Amniotic stem cell (primary cell): ENCODE results near the gene MRO.
"Not testable (repeated sequence)": the region's sequence is repeated elsewhere in the genome, so short reads cannot be mapped to it uniquely, and the experiment has no call there.

Source experiments
- DNase-seq: peaks from one replicate; lab custom pipeline; 2025; lab: John Stamatoyannopoulos, UW

The MRO gene

DNA sequence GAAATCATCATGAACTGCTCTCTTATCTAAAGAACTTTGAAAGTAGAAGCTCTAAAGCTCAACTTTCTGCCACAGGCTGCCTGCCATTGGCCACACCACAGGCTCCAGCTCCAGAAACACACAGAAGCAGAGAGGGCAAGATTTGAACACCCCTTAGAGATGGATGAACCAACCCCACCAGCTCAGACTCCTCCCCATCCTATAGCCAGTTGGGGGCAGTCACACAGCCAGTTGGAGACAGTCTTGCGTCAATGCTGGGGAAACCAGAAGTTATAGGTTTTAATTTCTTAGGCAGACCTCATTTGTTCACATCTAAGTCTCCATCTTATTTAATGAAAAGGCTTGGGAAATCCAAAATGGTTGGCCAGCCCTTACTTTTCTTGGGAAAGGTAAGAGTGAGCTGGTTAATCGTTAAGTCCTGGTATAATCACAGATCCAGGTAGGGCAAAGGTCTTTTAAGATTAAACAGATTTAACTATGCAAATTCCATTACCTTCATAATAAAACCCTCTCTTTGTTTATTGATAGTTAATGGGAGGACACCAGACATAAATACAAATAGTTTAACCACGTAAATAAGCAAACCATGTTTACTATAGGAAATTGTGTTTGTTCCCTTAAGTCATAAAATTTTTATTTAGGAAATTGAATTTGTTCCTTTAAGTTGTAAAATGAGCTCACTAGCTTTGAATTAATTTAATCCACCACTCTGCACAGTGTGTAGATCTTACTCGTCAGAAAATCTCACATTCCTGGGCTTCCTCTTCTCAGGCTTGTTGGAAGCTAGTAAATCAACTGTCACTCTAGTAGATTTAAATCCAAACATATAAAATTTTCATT is 28.0 kb downstream of the MRO start:
- no peak for DNase-seq

DNA sequence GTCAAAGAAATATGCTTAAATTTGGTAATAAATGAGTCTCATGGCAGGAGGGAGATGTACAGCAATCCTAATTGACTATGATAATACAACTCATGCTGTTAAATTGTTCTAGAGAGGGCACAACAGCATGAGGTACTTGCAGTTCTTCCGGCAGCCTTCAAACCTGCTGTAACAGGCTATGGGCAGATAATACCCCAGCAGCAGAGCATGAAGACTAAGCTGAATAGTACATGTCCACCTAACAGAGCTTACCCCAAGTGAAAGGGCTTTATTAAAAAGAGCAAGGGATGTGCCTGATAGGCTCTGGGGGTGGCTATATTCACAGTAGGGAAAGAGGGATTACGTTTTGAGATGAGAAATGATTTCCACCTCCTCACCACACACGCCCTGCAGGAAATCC is 28.9 kb downstream of the MRO start:
- DNase-seq: no peak

DNA sequence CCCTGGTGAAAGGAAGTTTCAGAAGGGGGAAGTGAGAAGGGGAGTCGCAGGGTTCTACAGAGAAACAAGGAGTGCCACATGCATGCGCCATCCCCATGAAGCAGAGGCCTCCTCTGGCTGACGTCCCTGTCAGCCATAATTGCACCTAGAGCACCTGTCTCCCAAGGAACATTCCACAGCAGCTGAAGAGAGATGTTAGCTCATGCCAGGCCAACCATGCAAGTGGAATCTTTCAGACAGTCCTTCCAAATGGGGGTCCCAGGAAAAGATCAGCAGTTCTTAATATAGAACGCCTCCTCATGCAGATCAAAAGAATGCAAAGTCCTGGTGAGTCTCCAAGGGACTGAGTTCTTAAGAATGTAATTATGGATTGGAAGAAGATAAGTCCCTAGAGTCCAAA is 29.6 kb downstream of the MRO start:
- no peak for DNase-seq

DNA sequence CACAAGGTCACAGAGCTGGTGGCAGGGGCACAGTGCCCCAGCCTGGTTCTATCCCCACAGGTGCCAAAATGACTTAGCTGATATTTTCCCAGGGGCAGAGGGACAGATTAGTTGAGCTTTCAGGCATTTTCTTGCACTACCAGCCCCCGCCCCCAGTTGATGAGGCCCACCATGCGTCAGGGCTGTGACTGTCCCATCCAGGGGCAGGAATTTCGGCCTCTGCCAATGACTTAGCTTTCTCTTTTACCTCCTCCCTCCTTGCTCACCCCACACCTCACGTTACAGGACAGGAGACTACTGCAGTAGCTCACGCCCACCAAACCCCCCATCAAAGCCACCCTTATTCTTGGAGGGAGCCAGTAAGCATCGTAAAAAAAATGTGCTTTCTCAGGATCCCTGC is 31.5 kb downstream of the MRO start:
- DNase-seq: no peak

DNA sequence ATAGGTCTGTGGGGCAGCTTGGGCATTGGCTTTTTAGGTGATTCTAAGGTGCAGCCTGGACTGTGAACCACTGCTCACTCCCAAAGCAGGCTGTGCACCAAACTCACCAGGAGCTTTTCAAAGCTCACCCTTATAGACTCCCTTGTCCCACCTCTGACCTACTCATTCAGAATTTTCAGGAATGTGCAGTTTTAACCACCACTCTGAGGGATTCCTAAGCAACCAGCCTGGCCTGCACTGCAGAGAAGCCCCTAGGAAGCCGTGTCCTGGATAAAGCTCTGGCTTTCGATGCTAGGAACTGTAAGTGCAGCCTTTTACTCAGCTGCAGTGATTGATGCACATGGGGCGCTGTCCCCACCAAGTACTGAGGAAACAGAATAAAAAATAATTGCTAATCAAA is 33.0 kb downstream of the MRO start:
- no peak for DNase-seq

DNA sequence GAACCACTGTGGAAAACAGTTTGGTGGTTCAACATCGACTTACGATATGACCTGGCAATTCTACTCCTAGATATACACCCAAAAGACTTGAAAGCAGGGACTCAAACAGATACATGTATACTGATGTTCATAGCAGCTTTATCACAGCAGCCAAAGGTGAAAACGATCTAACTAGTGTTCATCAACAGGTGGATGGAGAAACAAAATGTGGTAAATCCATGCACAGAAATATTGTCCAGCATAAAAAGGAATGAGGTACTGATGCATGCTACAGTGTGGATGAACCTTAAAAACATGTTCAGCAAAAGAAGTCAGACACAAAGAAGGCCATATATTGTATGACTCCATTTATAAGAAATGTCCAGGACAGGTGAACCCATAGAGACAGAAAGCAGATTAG is 36.3 kb downstream of the MRO start:
- no peak for DNase-seq

DNA sequence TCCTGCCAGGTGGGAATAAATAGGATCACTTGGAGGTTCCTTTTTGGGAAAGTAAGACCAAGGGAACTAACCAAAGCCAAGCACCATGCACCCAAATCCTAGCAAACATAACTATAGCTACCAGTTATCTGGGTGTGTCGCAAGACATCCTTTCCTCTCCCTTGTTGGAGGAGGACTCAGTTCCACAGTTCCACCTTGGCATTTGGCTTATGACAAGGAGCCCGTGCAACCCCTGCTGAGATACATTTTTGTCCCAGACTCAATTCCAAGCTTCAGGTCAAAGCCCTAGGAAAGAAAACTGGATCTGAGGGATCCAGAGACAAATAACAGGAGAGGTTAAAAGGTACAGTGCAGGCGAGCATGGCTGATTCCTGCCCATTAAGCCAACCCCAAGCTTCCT is 40.8 kb downstream of the MRO start:
- not testable (repeated sequence) for DNase-seq

DNA sequence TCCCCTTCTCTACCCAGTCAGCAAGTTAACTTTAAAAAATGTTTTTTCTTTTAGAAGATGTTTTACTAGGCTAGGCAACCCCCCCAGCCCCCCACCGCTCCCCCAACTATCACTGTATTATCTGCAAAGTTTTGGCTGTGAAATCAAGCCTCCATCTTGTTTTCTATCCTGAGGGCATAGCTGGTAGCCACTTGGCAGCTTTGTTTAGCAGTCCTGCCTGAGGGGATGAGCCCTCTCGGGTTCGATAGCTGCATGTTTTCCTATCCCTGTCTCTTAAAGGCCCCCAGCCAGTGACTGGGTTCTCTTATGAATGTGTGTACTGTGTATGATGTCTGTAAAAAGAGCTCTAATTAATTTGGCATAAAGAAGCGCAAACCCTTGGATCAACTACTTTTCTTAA is 43.4 kb downstream of the MRO start:
- DNase-seq: no peak

DNA sequence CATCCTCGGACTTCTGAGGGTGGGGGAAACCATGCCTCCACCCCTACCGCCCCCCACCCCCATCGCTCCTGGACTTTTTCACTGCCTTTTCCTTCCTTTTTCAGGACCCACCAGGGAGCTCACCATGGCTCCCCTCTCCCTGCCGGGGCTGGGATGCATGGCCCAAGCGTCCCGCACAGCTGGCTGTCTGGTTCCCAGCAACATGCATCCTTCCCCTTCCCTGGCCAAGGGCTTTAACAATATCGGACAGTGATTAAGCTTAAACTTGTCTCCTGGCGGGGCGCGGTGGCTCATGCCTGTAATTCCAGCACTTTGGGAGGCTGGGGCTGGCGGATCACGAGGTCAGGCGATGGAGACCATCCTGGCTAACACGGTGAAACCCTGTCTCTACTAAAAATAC is 44.1 kb downstream of the MRO start:
- no peak for DNase-seq

DNA sequence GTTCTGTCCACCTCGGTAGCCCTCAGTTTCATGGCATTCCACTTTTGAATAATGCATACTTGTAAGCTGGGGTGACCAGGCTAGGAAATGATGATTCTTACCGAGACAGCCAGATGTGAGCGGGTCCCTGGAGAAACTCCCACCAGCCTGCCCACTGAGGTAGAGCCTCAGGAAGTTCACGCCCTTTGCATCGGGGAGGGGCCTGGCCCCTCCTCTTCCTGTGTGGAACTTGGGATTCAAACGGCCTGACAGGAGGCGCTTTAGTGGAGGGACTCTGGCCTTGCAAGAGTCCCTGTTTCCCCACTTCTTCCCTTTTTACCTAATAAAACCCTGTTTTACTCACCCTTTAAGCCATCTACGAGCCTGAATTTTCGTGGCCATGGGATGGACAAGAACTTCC is 44.6 kb downstream of the MRO start:
- DNase-seq: no peak

DNA sequence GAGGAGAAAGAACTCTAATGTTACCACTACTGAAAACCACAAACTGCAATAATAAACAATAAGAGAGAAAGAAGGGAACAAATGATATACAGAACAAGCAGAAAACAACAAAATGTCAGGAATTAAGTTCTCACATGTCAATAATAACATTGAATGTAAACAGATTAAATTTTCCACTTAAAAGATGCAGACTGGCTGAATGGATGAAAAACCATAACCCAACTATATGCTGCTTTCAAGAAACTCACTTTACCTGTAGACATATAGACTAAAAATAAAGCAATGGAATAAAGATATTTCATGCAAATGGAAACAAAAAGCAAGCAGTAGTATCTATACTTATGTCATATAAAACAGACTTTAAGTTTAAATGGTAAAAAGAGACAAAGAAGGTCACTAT is 50.4 kb downstream of the MRO start:
- DNase-seq: no peak

DNA sequence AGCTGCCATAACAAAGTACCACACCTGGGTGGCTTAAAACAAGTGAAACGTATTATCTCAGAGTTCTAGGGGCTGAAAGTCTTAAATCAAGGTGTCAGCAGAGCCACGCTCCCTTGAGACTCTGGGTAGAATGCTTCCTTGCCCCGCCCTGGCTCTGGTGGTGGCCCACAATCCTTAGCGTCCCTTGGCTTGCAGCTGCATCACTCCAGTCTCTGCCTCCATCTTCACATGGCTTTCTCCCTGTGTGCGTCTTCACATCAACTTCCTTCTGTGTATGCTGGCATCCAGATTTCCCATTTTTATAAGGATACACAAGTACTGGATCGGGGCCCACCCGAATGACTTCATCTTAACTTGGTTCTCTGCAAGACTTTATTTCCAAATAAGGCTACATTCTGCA is 62.5 kb downstream of the MRO start:
- DNase-seq: no peak

DNA sequence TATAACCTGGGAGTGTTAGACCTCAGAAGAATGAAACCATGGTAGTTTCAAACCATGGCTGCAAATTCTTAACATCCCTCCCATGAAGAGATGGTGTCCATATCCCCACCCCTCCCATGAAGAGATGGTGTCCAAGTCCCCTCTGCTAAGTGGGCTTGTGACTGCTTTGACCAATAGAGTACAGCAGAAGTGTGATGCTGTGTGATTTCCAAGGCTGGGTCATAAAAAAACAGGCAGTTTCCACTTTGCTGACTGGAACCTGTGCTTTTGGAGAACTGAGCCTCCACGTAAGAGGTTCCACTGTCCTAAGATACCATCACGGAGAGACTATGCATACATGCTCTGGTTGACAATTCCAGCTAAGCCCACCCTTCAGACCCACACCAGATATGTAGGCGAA is 65.5 kb downstream of the MRO start:
- DNase-seq: no peak

DNA sequence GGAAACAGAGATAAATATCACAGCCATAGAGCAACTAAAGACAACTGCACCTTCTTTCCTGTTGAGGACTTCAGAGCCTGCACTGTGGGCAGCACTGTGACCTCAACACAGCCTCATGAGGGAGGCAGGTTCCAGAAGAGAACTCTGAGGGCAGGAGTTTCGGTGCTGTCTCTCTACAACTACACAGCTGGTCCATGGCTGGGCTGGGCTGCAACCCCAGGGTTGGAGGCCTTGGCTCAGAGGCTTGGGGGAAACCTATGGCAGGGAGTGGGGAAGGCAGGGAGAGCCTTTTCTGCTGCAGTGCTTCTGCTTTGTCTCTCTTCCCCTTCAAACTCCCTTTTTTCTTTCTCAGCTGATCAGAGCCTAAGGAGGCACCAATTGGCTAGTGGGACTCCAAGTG is 66.5 kb downstream of the MRO start:
- no peak for DNase-seq

DNA sequence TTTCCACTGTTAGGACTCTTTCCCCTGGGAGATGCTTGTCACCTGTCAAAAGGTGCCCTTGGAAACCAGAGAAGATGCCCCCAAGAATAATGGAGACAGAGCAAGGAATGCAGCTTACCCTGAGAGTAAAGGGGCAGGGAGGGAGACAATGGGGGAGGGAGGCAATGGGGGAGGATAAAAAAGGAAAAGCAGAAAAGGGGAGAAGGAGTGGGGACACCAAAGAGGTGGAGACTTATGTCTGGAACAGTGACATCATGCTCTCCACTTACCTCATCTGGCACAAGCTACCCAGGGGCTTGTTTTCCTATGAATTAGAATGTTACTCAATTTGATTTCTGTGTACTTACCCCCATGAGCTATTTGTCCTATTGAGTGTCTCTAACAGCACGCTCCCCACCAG is 67.9 kb downstream of the MRO start:
- DNase-seq: no peak

DNA sequence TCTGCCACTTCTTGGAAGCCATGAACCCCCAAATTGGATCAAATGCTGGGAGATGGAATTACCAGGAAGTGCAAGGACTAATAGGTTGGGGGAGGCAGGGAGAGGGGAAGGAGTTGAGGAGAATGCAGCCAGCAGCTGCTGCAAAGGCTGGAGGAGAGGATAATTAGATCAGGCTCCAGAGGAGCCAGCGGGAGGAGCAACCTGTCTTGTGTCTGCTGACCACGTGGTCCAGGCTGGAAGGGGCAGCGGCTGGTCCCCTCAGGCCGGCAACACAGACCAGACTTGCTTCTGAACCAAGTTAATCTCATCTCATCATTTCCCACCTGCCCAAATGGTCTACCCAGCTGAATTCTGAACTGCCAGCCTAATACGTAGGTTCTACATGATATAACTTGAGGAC is 68.3 kb downstream of the MRO start:
- no peak for DNase-seq

DNA sequence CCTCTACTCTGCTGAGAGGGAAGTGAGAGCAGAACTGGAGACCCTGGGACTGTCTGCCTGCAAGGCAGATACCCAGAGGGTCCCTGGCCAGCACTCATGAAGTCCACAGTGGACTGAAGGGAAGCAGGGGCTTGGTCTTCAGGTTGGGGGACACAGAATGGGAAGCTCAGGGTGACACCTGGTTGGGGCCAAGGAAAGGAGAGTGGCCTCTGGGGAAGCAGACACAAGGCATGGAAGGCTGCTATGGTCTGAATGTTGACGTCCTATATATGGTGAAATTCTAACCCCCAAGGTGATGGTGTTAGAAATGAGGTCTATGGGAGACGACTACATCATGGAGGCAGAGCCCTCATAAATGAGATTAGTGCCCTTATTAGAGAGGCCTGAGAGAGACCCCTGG is 69.3 kb downstream of the MRO start:
- no peak for DNase-seq

DNA sequence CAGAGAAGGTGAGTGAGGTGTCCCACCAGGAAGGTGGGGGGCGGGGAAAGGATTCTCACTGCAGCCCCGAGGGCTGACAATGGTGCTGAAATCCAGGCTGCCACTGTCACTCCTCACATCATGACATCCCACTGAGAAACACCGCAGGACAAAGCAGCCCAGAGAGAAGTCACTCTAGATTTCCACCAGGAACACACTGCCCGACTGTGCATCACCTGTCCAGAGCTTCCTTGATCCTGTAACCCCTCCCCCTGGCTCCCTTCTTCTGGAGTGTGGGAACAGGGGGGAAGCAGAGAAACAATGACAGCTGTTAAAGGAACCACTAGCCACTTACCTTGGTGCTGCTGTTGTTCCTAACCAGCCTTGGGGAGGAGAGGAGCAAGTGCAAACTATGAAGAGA is 69.9 kb downstream of the MRO start:
- no peak for DNase-seq

DNA sequence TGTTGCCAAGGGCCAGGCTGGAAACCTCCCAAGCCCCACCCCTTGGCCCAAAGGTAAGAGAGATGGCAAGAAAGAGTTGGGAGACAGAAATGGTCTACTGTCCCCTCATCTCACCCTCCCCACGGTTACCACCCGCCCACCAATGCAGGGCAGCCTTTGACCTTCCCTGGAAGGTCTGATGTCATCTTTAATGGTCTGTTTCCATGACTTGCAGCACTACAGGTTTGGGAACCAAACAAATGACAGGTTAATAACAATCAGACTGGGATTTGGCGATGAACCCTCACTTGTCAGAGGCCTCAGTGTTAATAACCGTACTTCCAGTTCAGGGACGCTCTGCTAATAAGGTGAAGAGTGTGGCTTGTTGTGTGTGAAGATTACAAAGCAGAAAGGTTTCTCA is 70.4 kb downstream of the MRO start:
- DNase-seq: no peak

DNA sequence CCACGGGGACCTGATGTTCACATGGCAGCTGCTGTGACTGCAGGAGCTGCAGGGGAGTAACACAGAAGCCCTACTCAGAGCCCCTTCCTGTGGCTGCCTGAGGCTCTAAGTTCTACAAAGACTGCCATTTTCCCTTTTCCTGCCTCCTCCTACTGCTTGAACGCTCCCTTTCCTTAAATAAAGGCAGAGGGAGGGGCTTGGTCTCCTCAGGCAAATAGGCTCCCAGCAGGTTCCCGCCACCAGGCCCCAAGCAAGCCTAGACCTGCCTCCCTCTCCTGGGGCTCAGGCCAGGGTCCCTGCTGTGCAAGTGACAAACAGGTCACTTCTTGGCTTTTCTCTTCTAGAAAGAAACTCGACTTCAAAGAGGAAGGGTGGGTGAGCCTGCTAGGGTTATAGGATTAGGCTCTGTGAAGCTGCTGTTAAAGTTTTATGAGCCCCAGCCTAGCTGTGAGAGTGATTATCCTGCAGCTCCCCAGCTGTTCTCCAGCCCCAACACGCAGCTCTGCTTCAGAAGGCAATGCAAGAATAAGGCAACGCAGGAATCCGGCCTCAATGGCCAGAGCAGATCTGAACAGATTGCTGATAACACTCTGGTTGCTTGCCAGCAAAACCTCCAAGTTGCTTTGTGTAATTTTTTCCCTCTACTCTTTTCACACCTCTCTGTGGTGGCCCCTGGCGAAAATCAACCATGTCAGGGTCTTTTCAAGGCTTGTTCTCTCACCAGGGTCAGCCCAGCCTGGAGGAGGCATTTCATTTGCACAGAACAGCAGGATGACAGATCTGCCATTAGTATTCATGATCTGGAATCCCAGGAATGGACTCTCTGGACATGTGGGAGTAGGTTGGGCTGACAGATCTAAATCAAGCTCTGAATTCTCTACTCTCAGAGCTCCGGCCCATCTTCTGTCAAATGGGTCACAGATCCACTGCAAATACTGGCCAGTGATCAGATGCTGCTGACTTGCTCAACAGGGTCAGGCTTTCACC is 71.3 kb downstream of the MRO start:
- DNase-seq: no peak

DNA sequence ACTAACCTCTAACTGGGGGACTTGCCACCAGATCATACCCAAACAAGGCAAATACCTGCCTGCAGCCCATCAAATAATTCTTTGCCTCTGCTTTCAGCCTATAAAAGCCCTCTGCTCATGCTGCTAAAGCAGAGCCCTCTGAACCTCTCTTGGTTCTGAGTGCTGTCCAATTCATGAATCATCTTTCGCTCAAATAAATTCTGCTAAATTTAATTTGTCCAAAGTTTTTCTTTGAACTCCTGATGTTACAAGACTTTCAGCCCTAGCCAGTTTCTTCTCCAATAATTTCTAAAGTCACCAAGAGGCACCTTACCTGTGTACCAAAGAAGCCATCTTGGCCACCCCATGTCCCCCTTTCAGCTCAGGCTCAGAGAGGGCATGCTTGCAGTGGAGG is 72.0 kb downstream of the MRO start:
- DNase-seq: no peak

DNA sequence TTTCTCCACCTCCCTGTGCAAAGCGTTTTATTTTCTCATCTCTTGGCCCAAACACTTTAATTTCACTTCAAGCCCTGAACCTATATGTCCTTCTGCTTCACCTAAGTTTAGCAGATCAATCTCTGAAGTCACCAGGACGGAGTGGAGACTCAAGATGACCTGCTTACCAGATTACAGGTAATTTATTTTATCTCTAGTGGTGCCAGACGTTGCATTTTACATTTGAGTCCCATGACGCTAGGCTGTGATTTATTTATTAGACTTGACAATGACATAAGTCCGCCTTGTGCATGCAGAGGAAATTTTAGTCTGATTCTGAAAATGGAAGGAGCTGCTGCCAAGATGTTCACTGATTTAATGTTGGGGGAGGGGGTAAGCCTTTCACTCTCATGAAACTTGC is 73.9 kb downstream of the MRO start:
- DNase-seq: no peak
